ENCODE data around the gene CLOCK.

The CLOCK gene

DNA sequence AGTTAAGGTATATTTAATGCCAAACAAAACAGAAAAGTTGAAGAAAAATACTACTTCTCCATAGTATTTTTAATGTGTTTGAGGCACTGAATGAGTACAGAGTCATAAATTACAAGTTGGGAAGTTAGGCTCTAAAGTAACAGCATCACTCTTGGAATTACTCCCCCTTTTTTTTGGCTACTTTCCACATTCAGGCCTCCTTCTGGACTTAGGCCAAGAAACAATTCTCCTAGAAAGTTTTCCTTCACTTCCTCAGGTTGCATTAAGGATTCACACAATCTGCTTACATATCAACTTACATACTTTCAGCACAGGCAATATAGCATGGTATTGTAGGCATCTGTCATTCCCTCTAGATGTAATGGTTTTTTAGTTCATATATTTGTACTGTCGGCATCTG is 98.9 kb downstream of the CLOCK start:
- no peak overlapping the region for H3K9ac ChIP-seq
- H4K20me1 ChIP-seq = peaks cover 0 to 8% (median 0%) of the 10 kb centered on the region in 11 experiments; a peak in 2 of 22 replicates
- no peaks in the 10 kb centered on the region for H3K9me3 ChIP-seq (replicated peaks in 1 of 11)
- H3K4me1 ChIP-seq = no peaks in the 10 kb centered on the region
- no peak overlapping the region for H3K4me3 ChIP-seq
- TF ChIP-seq Cebpa-rat (IDR thresholded peaks at IDR 0.05) = no peak
- no peak overlapping the region for H3K27ac ChIP-seq
- H3K36me3 ChIP-seq = peaks cover 78 to 100% (median 87%) of the 10 kb centered on the region in 11 experiments
- no peaks in the 10 kb centered on the region for H3K27me3 ChIP-seq
- no peak overlapping the region for H3K4me2 ChIP-seq

GRCh38 chr4:55447108-55447708 is 99.5 kb downstream of the CLOCK start:
- Histone ChIP-seq H4K20me1 (peaks cover 0 to 8% (median 0%) of the 10 kb centered on the region in 11 experiments; a peak in 2 of 22 replicates), H3K27me3 (no peaks in the 10 kb centered on the region), H3K4me3 (no peak overlapping the region), H3K4me2 (no peak overlapping the region), H3K36me3 (peaks cover 79 to 100% (median 87%) of the 10 kb centered on the region in 11 experiments), H3K9me3 (replicated peaks in 1 of 11) (no peaks in the 10 kb centered on the region), H3K27ac (no peak overlapping the region), H3K4me1 (peaks cover 0 to 4% (median 0%) of the 10 kb centered on the region in 10 experiments; a peak in 1 of 20 replicates), H3K9ac (no peak overlapping the region)
- no peak for TF ChIP-seq Cebpa-rat (IDR thresholded peaks at IDR 0.05)

GRCh38 chr4:55446578-55446922 is 100.2 kb downstream of the CLOCK start:
- Histone ChIP-seq H3K9ac (no peak overlapping the region), H3K9me3 (replicated peaks in 1 of 11) (no peaks in the 10 kb centered on the region), H3K4me2 (no peak overlapping the region), H3K27me3 (no peaks in the 10 kb centered on the region), H3K27ac (no peak overlapping the region), H4K20me1 (peaks cover 0 to 8% (median 0%) of the 10 kb centered on the region in 11 experiments; a peak in 4 of 22 replicates), H3K4me3 (no peak overlapping the region), H3K4me1 (peaks cover 0 to 4% (median 0%) of the 10 kb centered on the region in 10 experiments; a peak in 1 of 20 replicates), H3K36me3 (peaks cover 77 to 100% (median 86%) of the 10 kb centered on the region in 11 experiments)
- TF ChIP-seq Cebpa-rat (IDR thresholded peaks at IDR 0.05) = no peak

GRCh38 chr4:55445921-55446577 is 100.7 kb downstream of the CLOCK start:
- H3K27ac ChIP-seq = no peak overlapping the region

DNA sequence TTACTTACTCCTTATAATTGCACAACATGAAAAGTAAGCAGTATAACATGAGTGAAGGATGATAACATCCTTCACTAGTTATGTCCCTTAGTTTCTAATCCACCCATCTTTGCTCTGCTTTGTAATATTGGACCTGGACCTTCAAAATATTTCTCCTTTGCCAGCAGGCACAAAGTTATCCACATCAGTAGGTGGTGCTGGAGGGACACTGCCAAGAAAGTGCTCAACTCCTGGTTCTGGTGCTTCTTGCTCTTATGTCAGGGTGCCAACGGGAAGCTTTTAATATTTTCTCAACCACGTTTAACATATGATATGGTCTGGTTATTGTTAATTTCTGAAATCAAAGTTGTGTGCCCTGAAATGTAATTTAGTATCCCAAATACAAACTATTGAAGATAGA is 101.9 kb downstream of the CLOCK start:
- Histone ChIP-seq H4K20me1 (peaks cover 0 to 13% (median 0%) of the 10 kb centered on the region in 11 experiments; a peak in 4 of 22 replicates), H3K4me1 (peaks cover 0 to 4% (median 0%) of the 10 kb centered on the region in 10 experiments; a peak in 1 of 20 replicates), H3K27ac (no peak overlapping the region), H3K27me3 (no peaks in the 10 kb centered on the region), H3K9me3 (replicated peaks in 1 of 11) (no peaks in the 10 kb centered on the region), H3K4me2 (no peak overlapping the region), H3K9ac (no peak overlapping the region), H3K4me3 (no peak overlapping the region), H3K36me3 (peaks cover 70 to 100% (median 83%) of the 10 kb centered on the region in 11 experiments)
- no peak for TF ChIP-seq Cebpa-rat (IDR thresholded peaks at IDR 0.05)

More at GRCh38 chr4:55445921-55446577, 100.7 kb downstream of the CLOCK start:
- Histone ChIP-seq H3K4me1 (peaks cover 0 to 4% (median 0%) of the 10 kb centered on the region in 10 experiments; a peak in 1 of 20 replicates), H3K4me3 (no peak overlapping the region), H3K9ac (no peak overlapping the region), H3K9me3 (replicated peaks in 1 of 11) (no peaks in the 10 kb centered on the region), H3K4me2 (no peak overlapping the region), H3K27me3 (no peaks in the 10 kb centered on the region), H3K36me3 (peaks cover 77 to 100% (median 86%) of the 10 kb centered on the region in 11 experiments), H4K20me1 (peaks cover 0 to 8% (median 0%) of the 10 kb centered on the region in 11 experiments; a peak in 4 of 22 replicates)
- TF ChIP-seq Cebpa-rat (IDR thresholded peaks at IDR 0.05) = no peak

- Histone ChIP-seq H3K9ac (no peak overlapping the region), H3K4me3 (no peak overlapping the region), H4K20me1 (peaks cover 0 to 29% (median 0%) of the 10 kb centered on the region in 11 experiments; a peak in 4 of 22 replicates), H3K27ac (no peak overlapping the region), H3K4me2 (no peak overlapping the region), H3K4me1 (peaks cover 0 to 4% (median 0%) of the 10 kb centered on the region in 10 experiments; a peak in 1 of 20 replicates), H3K36me3 (peaks cover 67 to 100% (median 81%) of the 10 kb centered on the region in 11 experiments), H3K9me3 (replicated peaks in 1 of 11) (no peaks in the 10 kb centered on the region), H3K27me3 (no peaks in the 10 kb centered on the region)
- no peak for TF ChIP-seq Cebpa-rat (IDR thresholded peaks at IDR 0.05)
These were observed 104.2 kb downstream of the CLOCK start for GRCh38 chr4:55442541-55442940.

DNA sequence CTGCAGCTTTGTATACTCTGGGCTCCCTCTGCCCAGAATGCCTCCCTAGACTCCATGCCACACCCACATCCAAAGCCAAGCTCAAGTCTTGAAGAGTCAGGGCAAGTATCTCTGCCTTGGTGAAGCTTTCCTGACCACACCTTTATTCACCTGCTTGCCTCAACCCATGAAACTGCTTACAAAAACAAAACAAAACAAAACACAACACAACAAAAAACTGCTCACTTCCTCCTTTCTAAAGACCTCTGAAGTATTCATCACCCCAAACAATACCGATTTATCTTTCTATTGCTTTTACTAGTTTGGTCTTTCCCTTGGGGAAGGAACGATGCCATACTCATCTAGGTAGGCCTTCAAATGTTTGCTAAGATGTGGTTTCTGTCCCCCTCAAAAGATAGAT is 105.9 kb downstream of the CLOCK start:
- Histone ChIP-seq H3K36me3 (peaks cover 77 to 100% (median 87%) of the 10 kb centered on the region in 11 experiments), H3K4me3 (no peak overlapping the region), H3K4me2 (no peak overlapping the region), H3K9me3 (replicated peaks in 1 of 11) (no peaks in the 10 kb centered on the region), H3K4me1 (peaks cover 0 to 4% (median 0%) of the 10 kb centered on the region in 10 experiments; a peak in 1 of 20 replicates), H3K9ac (no peak overlapping the region), H4K20me1 (peaks cover 0 to 45% (median 0%) of the 10 kb centered on the region in 11 experiments; a peak in 5 of 22 replicates), H3K27me3 (no peaks in the 10 kb centered on the region), H3K27ac (no peak overlapping the region)
- no peak for TF ChIP-seq Cebpa-rat (IDR thresholded peaks at IDR 0.05)

GRCh38 chr4:55439023-55439422 is 107.7 kb downstream of the CLOCK start:
- Histone ChIP-seq H3K4me3 (no peak overlapping the region), H3K27ac (no peak overlapping the region), H3K9me3 (replicated peaks in 1 of 11) (no peaks in the 10 kb centered on the region), H4K20me1 (peaks cover 0 to 62% (median 12%) of the 10 kb centered on the region in 11 experiments; a peak in 11 of 22 replicates), H3K4me2 (no peak overlapping the region), H3K27me3 (no peaks in the 10 kb centered on the region), H3K9ac (no peak overlapping the region), H3K36me3 (peaks cover 81 to 100% (median 93%) of the 10 kb centered on the region in 11 experiments), H3K4me1 (peaks cover 0 to 14% (median 8%) of the 10 kb centered on the region in 10 experiments; a peak in 9 of 20 replicates)
- no peak for TF ChIP-seq Cebpa-rat (IDR thresholded peaks at IDR 0.05)

- Histone ChIP-seq H3K9me3 (replicated peaks in 1 of 11) (no peaks in the 10 kb centered on the region), H3K27me3 (no peaks in the 10 kb centered on the region), H3K4me1 (peaks cover 0 to 14% (median 8%) of the 10 kb centered on the region in 10 experiments; a peak in 9 of 20 replicates), H4K20me1 (peaks cover 0 to 69% (median 15%) of the 10 kb centered on the region in 11 experiments; a peak in 11 of 22 replicates), H3K27ac (no peak overlapping the region), H3K4me2 (no peak overlapping the region), H3K4me3 (no peak overlapping the region), H3K9ac (no peak overlapping the region), H3K36me3 (peaks cover 84 to 100% (median 94%) of the 10 kb centered on the region in 11 experiments)
- no peak for TF ChIP-seq Cebpa-rat (IDR thresholded peaks at IDR 0.05)
These were observed 108.4 kb downstream of the CLOCK start for GRCh38 chr4:55438314-55438713.

Data from BLaER1 treated with 17β-estradiol and CSF1 and Interleukin-3, amounts not matched to agents 10 nM and 100 nM (cell line).